H1 (cell line): ENCODE measurements around the gene LYAR. TPM values are rescaled to one million over a fixed set of nuclear protein-coding genes. Genes with fewer than 3 reads are reported as not detected.
A peak's percentile ranks its signal among the peaks of the same experiment; 100 is the strongest.

Experiments
- CBX8 ChIP-seq: fragments of 300-800, 300-1000 bp; sonication (generic); IDR thresholded peaks from 2 replicates; pipeline ENCODE4 v1.7.1; 2016; ENCODE audit warnings: low read depth, low read length, borderline replicate concordance
- E2F6 ChIP-seq: IDR thresholded peaks from 2 replicates; pipeline ENCODE4 v1.6.1; 2012; ENCODE audit warnings: inconsistent platforms
- EZH2 ChIP-seq: fragments of 200-600 bp; sonication (generic); IDR thresholded peaks from 2 replicates; pipeline ENCODE4 v1.7.1; 2012; ENCODE audit warnings: low read depth, mild to moderate bottlenecking, moderate library complexity, low read length, inconsistent platforms; ENCODE audit not compliant: severe bottlenecking
- GTF2F1 ChIP-seq: IDR thresholded peaks from 2 replicates; pipeline ENCODE4 v1.6.1; 2012; ENCODE audit warnings: low read depth, low read length, improper control_type of control experiment, borderline replicate concordance
- POLR2A ChIP-seq, 2 experiments: IDR thresholded peaks; 1 replicate in 1 of 2; 2 replicates in 1 of 2; pipeline ENCODE4 v1.6.1; 2011; ENCODE audit warnings: low read depth in 2 of 2, low read length in 2 of 2, mild to moderate bottlenecking in 2 of 2; ENCODE audit errors: control extremely low read depth in 1 of 2
- RFX5 ChIP-seq: IDR thresholded peaks from 2 replicates; pipeline ENCODE4 v1.6.1; 2011; ENCODE audit warnings: low read depth, low read length, improper control_type of control experiment, borderline replicate concordance
- SAP30 ChIP-seq: fragments of 300-600 bp; sonication (generic); IDR thresholded peaks from 2 replicates; pipeline ENCODE4 v1.7.1; 2012; ENCODE audit warnings: low read length, moderate library complexity, mild to moderate bottlenecking, inconsistent platforms; ENCODE audit not compliant: insufficient read depth, insufficient replicate concordance
- SIN3A ChIP-seq, 2 experiments: IDR thresholded peaks in 1 of 2; conservative IDR thresholded peaks in 1 of 2; 2 replicates each; pipeline ENCODE4 v1.6.1; 2011 to 2012; ENCODE audit warnings: low read length in 2 of 2, improper control_type of control experiment in 1 of 2, low read depth in 1 of 2, mild to moderate bottlenecking in 1 of 2
- SP1 ChIP-seq: IDR thresholded peaks from 2 replicates; pipeline ENCODE4 v1.6.1; 2011; ENCODE audit warnings: low read depth, low read length
- SP4 ChIP-seq: IDR thresholded peaks from 2 replicates; pipeline ENCODE4 v1.6.1; 2012; ENCODE audit warnings: low read length, inconsistent platforms
- SUZ12 ChIP-seq: fragments of 200-600 bp; sonication (generic); IDR thresholded peaks from 2 replicates; pipeline ENCODE4 v1.6.1; 2012; ENCODE audit warnings: mild to moderate bottlenecking, inconsistent platforms, low read length, moderate library complexity, mixed read lengths
- TEAD4 ChIP-seq: IDR thresholded peaks from 2 replicates; pipeline ENCODE4 v1.6.1; 2012; ENCODE audit warnings: low read depth, low read length, inconsistent platforms, mixed read lengths
- ZNF274 ChIP-seq: IDR thresholded peaks from 2 replicates; pipeline ENCODE4 v1.7.0; 2012; ENCODE audit warnings: low read length, borderline replicate concordance; ENCODE audit errors: extremely low read depth
- polyA plus RNA-seq, 7 experiments: library from polyadenylated mRNA; depleted of rRNA in 3 of 7; stranded (reverse) in 5 of 7; unstranded in 2 of 7; fragments of >200 nt in 5 of 7; fragments of 200-250 nt in 2 of 7; gene quantifications; 1 replicate in 5 of 7; 2 replicates in 1 of 7; 4 replicates in 1 of 7; pipeline versions ENCODE4 v1.2.1 to v1.2.3, GENCODE V29; 2011 to 2013; ENCODE audit warnings: missing spikeins in 2 of 7, mixed read lengths in 2 of 7
- total RNA-seq: library from RNA; stranded (reverse); fragmentation: NEBNext Ultra II Directional; extraction: Animal tissue kit (Norgen Biotek cat#: 25700); gene quantifications from 2 replicates; pipeline ENCODE4 v1.2.1, GENCODE V29; 2021

LYAR gene
- total and polyA plus RNA-seq, 2 of the 8 experiments (the other 6 are each of a cell fraction or from before 2014, with no cell fraction given), result 6.5 to 46.9 TPM

GRCh38 chr4:4327652-4328121 lies 37.7 kb upstream of the LYAR start (continued):
- TF ChIP-seq E2F6, result peak; percentile 25; the same call in 1 of the 2 replicates
- TF ChIP-seq EZH2, result no peak
- TF ChIP-seq CBX8, result no peak
- no peak for TF ChIP-seq ZNF274
- no peak for TF ChIP-seq SP4
- TF ChIP-seq SP1, result no peak
- no peak for TF ChIP-seq POLR2A (IDR thresholded peaks at IDR 0.05; ENCODE audit: control extremely low read depth in 1 of 2, low read depth in 2 of 2, low read length in 2 of 2)
- TF ChIP-seq SUZ12, result no peak
- TF ChIP-seq RFX5, result no peak
- TF ChIP-seq TEAD4, result no peak
- TF ChIP-seq SIN3A (conservative IDR thresholded peaks at IDR 0.05 in 1 of 2, IDR thresholded peaks at IDR 0.05 in 1 of 2; ENCODE audit: low read depth in 1 of 2, low read length in 2 of 2), result peak; percentile 33 to 77; a peak in 2 of 4 replicates
- no peak for TF ChIP-seq GTF2F1
- no peak for TF ChIP-seq SAP30
- TF ChIP-seq, all 59 proteins: peak for 12
